Karpas-422 (cell line): ENCODE data around the gene CNEP1R1. TPM values are rescaled to one million over a fixed set of nuclear protein-coding genes. Genes with fewer than 3 reads are reported as not detected.

Source experiments
- DNase-seq: peaks from one replicate; pipeline ENCODE4 v3.0.0-alpha.2; 2015
- H2AFZ ChIP-seq: fragments of 200-600 bp; sonication (generic); 2 replicates; pipeline ENCODE4 v1.6.1; 2014; ENCODE audit warnings: antibody characterized with exemption, low read length, mixed read lengths
- H3K27ac ChIP-seq: fragments of 200-600 bp; sonication (generic); 2 replicates; pipeline ENCODE4 v1.5.1; 2014; ENCODE audit warnings: mild to moderate bottlenecking, low read length, moderate library complexity
- H3K27me3 ChIP-seq: fragments of 200-600 bp; sonication (generic); 2 replicates; pipeline ENCODE4 v1.6.1; 2014; ENCODE audit warnings: low read length, mixed read lengths
- H3K36me3 ChIP-seq: fragments of 200-600 bp; sonication (generic); 2 replicates; pipeline ENCODE4 v1.6.1; 2014; ENCODE audit warnings: low read length, mixed read lengths; ENCODE audit not compliant: insufficient read depth
- H3K4me1 ChIP-seq: fragments of 200-600 bp; sonication (generic); 2 replicates; pipeline ENCODE4 v1.6.1; 2014; ENCODE audit warnings: mild to moderate bottlenecking, low read length, mixed read lengths
- H3K4me2 ChIP-seq: fragments of 200-600 bp; sonication (generic); 2 replicates; pipeline ENCODE4 v1.6.1; 2014; ENCODE audit warnings: low read length, low read depth, mild to moderate bottlenecking; ENCODE audit not compliant: poor library complexity, severe bottlenecking
- H3K4me3 ChIP-seq: fragments of 200-600 bp; sonication (generic); 2 replicates; pipeline ENCODE4 v1.5.1; 2014; ENCODE audit warnings: mild to moderate bottlenecking, antibody characterized with exemption, low read length, mixed read lengths
- H3K79me2 ChIP-seq: fragments of 200-600 bp; sonication (generic); 2 replicates; pipeline ENCODE4 v1.6.1; 2014; ENCODE audit warnings: mild to moderate bottlenecking, low read length, mixed read lengths
- H3K9ac ChIP-seq: fragments of 200-600 bp; sonication (generic); 2 replicates; pipeline ENCODE4 v1.6.0; 2014; ENCODE audit warnings: low read length
- H3K9me2 ChIP-seq: fragments of 200-600 bp; sonication (generic), shearing (Covaris generic); replicated peaks from 2 replicates; pipeline ENCODE4 v1.6.0; 2014; ENCODE audit warnings: mild to moderate bottlenecking, low read length, moderate library complexity; ENCODE audit not compliant: insufficient read depth
- H3K9me3 ChIP-seq: fragments of 300-700, 200-600 bp; sonication (generic); 2 replicates; pipeline ENCODE4 v1.6.1; 2014; ENCODE audit warnings: low read length, mixed read lengths
- H4K20me1 ChIP-seq: fragments of 200-600 bp; sonication (generic); 2 replicates; pipeline ENCODE4 v1.6.1; 2014; ENCODE audit warnings: mild to moderate bottlenecking, antibody characterized with exemption, low read length, low read depth; ENCODE audit not compliant: insufficient read depth
- small RNA-seq: library from RNA; depleted of rRNA; stranded (forward); fragments of <200 nt; gene quantifications from one replicate; pipeline ENCODE3, GENCODE V24; 2014
- total RNA-seq: library from RNA; depleted of rRNA; stranded (reverse); fragments of >200 nt; shearing (Covaris generic); gene quantifications from 2 replicates; pipeline ENCODE4 v1.2.3, GENCODE V29; 2014; ENCODE audit warnings: low replicate concordance; rRNA removed

CNEP1R1 gene
- total RNA-seq, 1 experiment from 2014 or later = 27.1 TPM

DNA sequence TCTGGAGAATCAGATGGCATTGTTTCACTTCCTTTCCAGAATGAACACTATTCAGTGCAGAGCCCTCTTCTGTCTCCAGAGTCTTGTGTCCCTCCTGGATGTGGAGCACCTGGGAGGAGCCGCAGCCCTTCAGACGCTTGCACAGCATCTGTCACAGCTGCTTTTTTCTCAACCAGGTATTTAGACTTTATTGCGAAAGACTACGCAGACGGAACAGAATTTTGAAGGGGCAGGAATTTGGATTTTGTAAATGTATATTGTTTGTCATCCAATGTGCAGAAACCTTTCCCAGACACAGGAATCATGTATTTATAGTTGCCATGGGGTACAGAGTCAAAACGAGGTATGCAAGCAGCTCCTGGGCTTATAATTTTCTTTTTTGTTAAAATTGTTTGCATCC lies 61.2 kb downstream of the CNEP1R1 start:
- H3K4me2 ChIP-seq = no peak overlapping the region
- no peak overlapping the region for H3K27ac ChIP-seq
- peaks cover 37% of the 10 kb centered on the region for H3K36me3 ChIP-seq
- H3K9ac ChIP-seq = no peak overlapping the region
- H3K79me2 ChIP-seq = 0 out of 2 replicates have a peak, but pooled peaks cover 8% of the 10 kb centered on the region
- DNase-seq = no peak
- no peaks in the 10 kb centered on the region for H3K4me1 ChIP-seq
- H4K20me1 ChIP-seq = no peaks in the 10 kb centered on the region
- no peak overlapping the region for H2AFZ ChIP-seq
- H3K9me2 ChIP-seq = no peaks in the 10 kb centered on the region
- no peaks in the 10 kb centered on the region for H3K9me3 ChIP-seq
- no peaks in the 10 kb centered on the region for H3K27me3 ChIP-seq
- H3K4me3 ChIP-seq = no peak overlapping the region

Small RNAs within 50 kb of the gene (small RNA-seq; reads per million reads assigned to genes)
- gene RF00017 = not detected

Other genes starting within 250 kb of the CNEP1R1 start
- gene ZNF423, start 169.1 kb upstream of the CNEP1R1 start, total RNA-seq = not detected in 2 replicates
- gene HEATR3, start 40.7 kb downstream of the CNEP1R1 start, total RNA-seq = 22.1 and 24.4 TPM in 2 replicates
- gene TENT4B, start 128.1 kb downstream of the CNEP1R1 start, total RNA-seq = 2.5 and 5.2 TPM in 2 replicates
- 27.5 and 45.5 TPM in 2 replicates for gene ADCY7, start 241.3 kb downstream of the CNEP1R1 start, total RNA-seq